Suprapubic skin (tissue), 4 donors: ENCODE measurements around the gene SNRNP70. TPM values are rescaled to one million over a fixed set of nuclear protein-coding genes. Genes with fewer than 3 reads are reported as not detected.

Experiments used
- DNase-seq, 2 donors: peaks; one replicate each; pipeline ENCODE4 v3.0.0-alpha.2; 2019; ENCODE audit warnings: low spot score in 2 of 2
- H3K27ac ChIP-seq: fragments of 200-600 bp; sonication (generic); one replicate; pipeline ENCODE4 v1.5.1; 2019
- H3K27me3 ChIP-seq: fragments of 200-600 bp; sonication (generic); one replicate; pipeline ENCODE4 v1.5.1; 2019
- H3K36me3 ChIP-seq: fragments of 200-600 bp; sonication (generic); one replicate; pipeline ENCODE4 v1.5.1; 2019
- H3K4me1 ChIP-seq: fragments of 200-600 bp; sonication (generic); one replicate; pipeline ENCODE4 v1.5.1; 2019
- H3K4me3 ChIP-seq: fragments of 200-600 bp; sonication (generic); one replicate; pipeline ENCODE4 v1.5.1; 2019; ENCODE audit warnings: mild to moderate bottlenecking
- H3K9me3 ChIP-seq: fragments of 200-600 bp; sonication (generic); one replicate; pipeline ENCODE4 v1.5.1; 2019
- EP300 ChIP-seq: sonication (generic); formaldehyde crosslinking; IDR thresholded peaks from one replicate; pipeline ENCODE4 v1.6.1; 2017; ENCODE audit warnings: antibody characterized with exemption
- POLR2A ChIP-seq, 2 donors: fragments of 450-650 bp; IDR thresholded peaks; one replicate each; pipeline ENCODE4 v1.6.1; 2017; ENCODE audit warnings: antibody characterized with exemption in 2 of 2, mild to moderate bottlenecking in 2 of 2, moderate library complexity in 2 of 2
- POLR2AphosphoS5 ChIP-seq, 3 donors: sonication (generic); formaldehyde crosslinking; IDR thresholded peaks; one replicate each; pipeline ENCODE4 v1.6.1; 2017; ENCODE audit warnings: antibody characterized with exemption in 3 of 3
- WGBS: methylation state at CpG from one replicate; pipeline ENCODE4 v1.1.5; 2018; 5-methylcytosine and 5-hydroxymethylcytosine counted together
- total RNA-seq, 4 donors: library from RNA; depleted of rRNA; stranded (reverse); fragments of >200 nt; gene quantifications; one replicate each; pipeline ENCODE4 v1.1.0, GENCODE V29; 2016
- TF ChIP-seq, protein P1 (sequence below), 2 donors: fragments of 200-600 bp in 1 of 2; fragments of 450-650 bp in 1 of 2; sonication (generic) in 1 of 2; IDR thresholded peaks; one replicate each; pipeline ENCODE4 v1.5.1; 2016 to 2019; ENCODE audit warnings: antibody characterized with exemption in 2 of 2, mild to moderate bottlenecking in 1 of 2, moderate library complexity in 1 of 2

Gene SNRNP70
- total RNA-seq, 4 donors from 2014 or later: 207 to 788 (median 322) TPM

- H3K9me3 ChIP-seq: no peaks in the 10 kb centered on the region
- TF ChIP-seq EP300 (no peak), POLR2A (IDR thresholded peaks at IDR 0.05) (no peak), POLR2AphosphoS5 (IDR thresholded peaks at IDR 0.05) (no peak)
- TF ChIP-seq, protein P1, sequence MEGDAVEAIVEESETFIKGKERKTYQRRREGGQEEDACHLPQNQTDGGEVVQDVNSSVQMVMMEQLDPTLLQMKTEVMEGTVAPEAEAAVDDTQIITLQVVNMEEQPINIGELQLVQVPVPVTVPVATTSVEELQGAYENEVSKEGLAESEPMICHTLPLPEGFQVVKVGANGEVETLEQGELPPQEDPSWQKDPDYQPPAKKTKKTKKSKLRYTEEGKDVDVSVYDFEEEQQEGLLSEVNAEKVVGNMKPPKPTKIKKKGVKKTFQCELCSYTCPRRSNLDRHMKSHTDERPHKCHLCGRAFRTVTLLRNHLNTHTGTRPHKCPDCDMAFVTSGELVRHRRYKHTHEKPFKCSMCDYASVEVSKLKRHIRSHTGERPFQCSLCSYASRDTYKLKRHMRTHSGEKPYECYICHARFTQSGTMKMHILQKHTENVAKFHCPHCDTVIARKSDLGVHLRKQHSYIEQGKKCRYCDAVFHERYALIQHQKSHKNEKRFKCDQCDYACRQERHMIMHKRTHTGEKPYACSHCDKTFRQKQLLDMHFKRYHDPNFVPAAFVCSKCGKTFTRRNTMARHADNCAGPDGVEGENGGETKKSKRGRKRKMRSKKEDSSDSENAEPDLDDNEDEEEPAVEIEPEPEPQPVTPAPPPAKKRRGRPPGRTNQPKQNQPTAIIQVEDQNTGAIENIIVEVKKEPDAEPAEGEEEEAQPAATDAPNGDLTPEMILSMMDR (IDR thresholded peaks at IDR 0.05): no peak
- no peaks in the 10 kb centered on the region for H3K36me3 ChIP-seq
- H3K4me1 ChIP-seq: peaks cover 55% of the 10 kb centered on the region
- H3K27ac ChIP-seq: no peak overlapping the region
- no peak for DNase-seq
- H3K27me3 ChIP-seq: no peaks in the 10 kb centered on the region
- no peak overlapping the region for H3K4me3 ChIP-seq
- WGBS: 61% methylated on average over 1 of the region's 1 CpG
Measured at GRCh38 chr19:49116544-49116943, 31.3 kb downstream of the SNRNP70 start.

- no peak for DNase-seq
- H3K9me3 ChIP-seq: no peaks in the 10 kb centered on the region
- H3K27ac ChIP-seq: peak overlapping the region; percentile 96
- 45% methylated on average over 15 of the region's 26 CpGs for WGBS
- peaks cover 55% of the 10 kb centered on the region for H3K4me1 ChIP-seq
- TF ChIP-seq POLR2AphosphoS5 (IDR thresholded peaks at IDR 0.05): no peak
- TF ChIP-seq, protein P1 (IDR thresholded peaks at IDR 0.05): no peak
- TF ChIP-seq EP300: no peak
- TF ChIP-seq POLR2A (IDR thresholded peaks at IDR 0.05): no peak
- peak overlapping the region; percentile 87 for H3K4me3 ChIP-seq
- no peaks in the 10 kb centered on the region for H3K36me3 ChIP-seq
- no peaks in the 10 kb centered on the region for H3K27me3 ChIP-seq
Measured at GRCh38 chr19:49117677-49118564, 32.7 kb downstream of the SNRNP70 start.

DNA sequence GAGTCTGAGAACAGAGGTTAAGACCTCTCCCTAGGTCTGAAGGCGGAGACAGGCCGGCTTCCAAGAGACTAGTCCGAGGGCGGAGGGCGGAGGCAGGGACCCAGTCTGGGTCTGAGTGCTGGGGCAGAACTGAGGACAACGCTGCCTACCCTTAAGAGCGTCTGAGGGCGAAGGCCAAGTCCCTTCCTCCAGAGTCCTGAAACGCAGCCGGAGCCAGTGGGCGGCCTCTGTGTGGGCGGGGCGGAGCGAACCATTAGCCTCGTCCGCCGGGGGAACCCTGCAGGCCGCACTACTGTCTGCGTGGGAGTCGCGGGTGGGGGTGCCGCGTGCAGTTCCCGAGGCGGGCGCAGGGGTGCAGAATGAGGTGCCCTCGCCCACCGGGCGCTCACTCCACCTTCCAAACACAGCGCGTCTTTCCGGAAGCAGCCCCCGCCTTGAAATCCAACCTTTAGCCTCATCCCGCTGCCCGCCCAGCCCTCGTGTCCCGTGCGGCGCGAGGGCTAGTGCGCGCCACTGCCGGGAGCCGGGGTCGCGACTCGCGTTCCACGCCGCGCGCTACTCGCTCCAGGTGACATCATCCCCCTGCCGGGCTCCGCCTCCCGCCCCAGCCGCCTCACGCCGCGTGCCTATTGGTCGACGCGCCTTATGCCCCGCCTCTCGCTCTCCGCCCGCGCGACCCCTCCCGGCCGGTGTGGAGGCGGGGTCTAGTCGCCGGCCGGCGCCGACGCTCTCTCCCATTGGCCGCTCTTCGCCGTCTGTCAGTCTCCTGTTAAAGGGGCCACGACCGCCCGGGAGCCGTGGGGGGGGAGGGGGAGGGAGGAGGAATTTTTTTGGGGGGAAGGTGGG lies 33.5 kb downstream of the SNRNP70 start, which contains the start of gene C19orf73:
Gene C19orf73 (minus strand): TSS at position 579 of the 846 bp plus-strand sequence. CDS start 121 bp downstream, at position 458.
- peak within 1 kb of the TSS; percentile 87 for H3K4me3 ChIP-seq
- peaks cover 48% of the 10 kb centered on the region for H3K4me1 ChIP-seq
- no peaks in the 10 kb centered on the region for H3K9me3 ChIP-seq
- H3K27ac ChIP-seq: peak within 1 kb of the TSS; percentile 96
- TF ChIP-seq EP300 (no peak), POLR2A (IDR thresholded peaks at IDR 0.05) (peak; percentile 7 to 18), POLR2AphosphoS5 (IDR thresholded peaks at IDR 0.05) (peak in 2 of 3 donors; percentile 65 to 79)
- TF ChIP-seq, protein P1 (IDR thresholded peaks at IDR 0.05): peak; percentile 16 to 34
- H3K36me3 ChIP-seq: no peaks in the 10 kb centered on the region
- H3K27me3 ChIP-seq: no peaks in the 10 kb centered on the region
- under 1% methylated on average over 23 of the region's 85 CpGs for WGBS
- peak; percentile 95 to 97 for DNase-seq

GRCh38 chr19:49119411-49120324 lies 34.4 kb downstream of the SNRNP70 start, which contains the start of gene PPFIA3:
PPFIA3 (plus strand) TSS chr19:49119544; CDS start chr19:49127874, 8,330 bp downstream.
- peaks cover 45% of the 10 kb centered on the region for H3K4me1 ChIP-seq
- no peaks in the 10 kb centered on the region for H3K9me3 ChIP-seq
- H3K4me3 ChIP-seq: peak within 1 kb of the TSS; percentile 87
- H3K27me3 ChIP-seq: no peaks in the 10 kb centered on the region
- no peaks in the 10 kb centered on the region for H3K36me3 ChIP-seq
- 2% methylated on average over 21 of the region's 90 CpGs for WGBS
- H3K27ac ChIP-seq: peak within 1 kb of the TSS; percentile 96
- DNase-seq: no peak
- TF ChIP-seq, protein P1 (IDR thresholded peaks at IDR 0.05): no peak
- TF ChIP-seq POLR2AphosphoS5 (IDR thresholded peaks at IDR 0.05) (no peak), POLR2A (IDR thresholded peaks at IDR 0.05) (no peak), EP300 (no peak)
